Smooth muscle cell (in vitro differentiated cells): ENCODE data around the gene NOM1. TPM values are rescaled to one million over a fixed set of nuclear protein-coding genes. Genes with fewer than 3 reads are reported as not detected.

Source experiments
- DNase-seq: peaks from one replicate; lab custom pipeline; 2025; ENCODE audit not compliant: unreplicated experiment; lab: John Stamatoyannopoulos, UW
- H2AFZ ChIP-seq: fragments of 200-600 bp; sonication (generic); 2 replicates; pipeline ENCODE4 v1.6.0; 2016; ENCODE audit warnings: antibody characterized with exemption, low read depth, mild to moderate bottlenecking
- H3F3A ChIP-seq: fragments of 200-600 bp; sonication (generic); 2 replicates; pipeline ENCODE4 v1.6.0; 2017; ENCODE audit warnings: antibody characterized with exemption, low read depth
- H3K27ac ChIP-seq: fragments of 200-600 bp; sonication (generic); 2 replicates; pipeline ENCODE4 v1.5.1; 2016; ENCODE audit warnings: low read depth, mild to moderate bottlenecking
- H3K27me3 ChIP-seq: fragments of 200-600 bp; sonication (generic); 2 replicates; pipeline ENCODE4 v1.6.1; 2016; ENCODE audit warnings: low read depth, mild to moderate bottlenecking
- H3K36me3 ChIP-seq: fragments of 200-600 bp; sonication (generic); 2 replicates; pipeline ENCODE4 v1.5.1; 2016; ENCODE audit warnings: low read depth
- H3K4me1 ChIP-seq: fragments of 200-600 bp; sonication (generic); 2 replicates; pipeline ENCODE4 v1.5.1; 2016; ENCODE audit warnings: low read depth
- H3K4me2 ChIP-seq: fragments of 200-600 bp; sonication (generic); 2 replicates; pipeline ENCODE4 v1.6.0; 2016; ENCODE audit warnings: mild to moderate bottlenecking
- H3K4me3 ChIP-seq: fragments of 200-600 bp; sonication (generic); 2 replicates; pipeline ENCODE4 v1.5.1; 2016; ENCODE audit warnings: mild to moderate bottlenecking
- H3K79me2 ChIP-seq: fragments of 200-600 bp; sonication (generic); 2 replicates; pipeline ENCODE4 v1.6.0; 2016; ENCODE audit warnings: low read depth, mild to moderate bottlenecking
- H3K9ac ChIP-seq: fragments of 200-600 bp; sonication (generic); 2 replicates; pipeline ENCODE4 v1.6.0; 2016; ENCODE audit warnings: low read depth
- H3K9me3 ChIP-seq: fragments of 200-600 bp; sonication (generic); replicated peaks from 2 replicates; pipeline ENCODE4 v1.5.1; 2016; ENCODE audit warnings: low read depth
- H4K20me1 ChIP-seq: fragments of 200-600 bp; sonication (generic); 2 replicates; pipeline ENCODE4 v1.6.0; 2016; ENCODE audit warnings: low read depth
- CTCF ChIP-seq: fragments of 200-600 bp; sonication (generic); IDR thresholded peaks from 2 replicates; pipeline ENCODE4 v1.5.1; 2017; ENCODE audit warnings: borderline replicate concordance, mild to moderate bottlenecking, antibody characterized with exemption; ENCODE audit not compliant: insufficient read depth, poor library complexity, severe bottlenecking
- WGBS: methylation state at CpG from one replicate; pipeline ENCODE4 v1.1.7; 2016; ENCODE audit warnings: low lambda C conversion rate; 5-methylcytosine and 5-hydroxymethylcytosine counted together
- polyA plus RNA-seq: library from polyadenylated mRNA; unstranded; fragments of >200 nt; fragmentation: Nextera tagmentation; extraction: Ambion mirVana; gene quantifications from 2 replicates; pipeline ENCODE4 v1.2.1, GENCODE V29; 2016
- total RNA-seq: library from RNA; depleted of rRNA; stranded (reverse); fragments of >200 nt; gene quantifications from 2 replicates; pipeline ENCODE4 v1.2.3, GENCODE V29; 2014

Gene NOM1
- total and polyA plus RNA-seq, 2 experiments from 2014 or later = 9.7 to 11.4 TPM

GRCh38 chr7:156999958-157000726 is 50.6 kb downstream of the NOM1 start:
- Histone ChIP-seq H3K27ac (no peak overlapping the region), H3K4me3 (peak overlapping the region; percentile 45), H3K79me2 (no peaks in the 10 kb centered on the region), H3F3A (no peaks in the 10 kb centered on the region), H3K9ac (no peak overlapping the region), H3K4me1 (peaks cover 26% of the 10 kb centered on the region), H3K4me2 (peak overlapping the region; percentile 87), H3K27me3 (peaks cover 99% of the 10 kb centered on the region), H2AFZ (no peak overlapping the region), H4K20me1 (peaks cover 12% of the 10 kb centered on the region), H3K9me3 (no peaks in the 10 kb centered on the region), H3K36me3 (no peaks in the 10 kb centered on the region)
- 2% methylated on average over 29 of the region's 75 CpGs for WGBS
- no peak for DNase-seq
- no peak for TF ChIP-seq CTCF

- Histone ChIP-seq H3K9ac (no peak overlapping the region), H3K36me3 (no peaks in the 10 kb centered on the region), H2AFZ (no peak overlapping the region), H3K27me3 (peaks cover 100% of the 10 kb centered on the region), H3K4me3 (no peak overlapping the region), H3K9me3 (no peaks in the 10 kb centered on the region), H4K20me1 (peaks cover 12% of the 10 kb centered on the region), H3K4me1 (peaks cover 26% of the 10 kb centered on the region), H3K4me2 (peak overlapping the region; percentile 87), H3F3A (no peaks in the 10 kb centered on the region), H3K27ac (no peak overlapping the region), H3K79me2 (no peaks in the 10 kb centered on the region)
- no peak for DNase-seq
- TF ChIP-seq CTCF = no peak
- 21% methylated on average over 21 of the region's 25 CpGs for WGBS
These were observed 51.5 kb downstream of the NOM1 start for GRCh38 chr7:157000741-157001653.

- Histone ChIP-seq H3K27ac (no peak overlapping the region), H3K27me3 (peaks cover 100% of the 10 kb centered on the region), H3K4me2 (no peak overlapping the region), H3K4me3 (no peak overlapping the region), H3K79me2 (no peaks in the 10 kb centered on the region), H4K20me1 (peaks cover 12% of the 10 kb centered on the region), H3K9ac (no peak overlapping the region), H3K4me1 (peaks cover 26% of the 10 kb centered on the region), H3F3A (no peaks in the 10 kb centered on the region), H2AFZ (no peak overlapping the region), H3K36me3 (no peaks in the 10 kb centered on the region), H3K9me3 (no peaks in the 10 kb centered on the region)
- DNase-seq = no peak
- 9% methylated on average over 31 of the region's 32 CpGs for WGBS
- TF ChIP-seq CTCF = no peak
These were observed 52.7 kb downstream of the NOM1 start for GRCh38 chr7:157001920-157002818.
